GM19328 (cell line): ENCODE results near the gene RAD50.
A peak's percentile ranks its signal among the peaks of the same experiment; 100 is the strongest.

Source experiments
- ATAC-seq: cut with Tn5 transposase; IDR thresholded peaks from one replicate; pipeline ENCODE4 v1.9.1; 2021; ENCODE audit warnings: mild to moderate bottlenecking, moderate library complexity; ENCODE audit not compliant: unreplicated experiment

The RAD50 gene

DNA sequence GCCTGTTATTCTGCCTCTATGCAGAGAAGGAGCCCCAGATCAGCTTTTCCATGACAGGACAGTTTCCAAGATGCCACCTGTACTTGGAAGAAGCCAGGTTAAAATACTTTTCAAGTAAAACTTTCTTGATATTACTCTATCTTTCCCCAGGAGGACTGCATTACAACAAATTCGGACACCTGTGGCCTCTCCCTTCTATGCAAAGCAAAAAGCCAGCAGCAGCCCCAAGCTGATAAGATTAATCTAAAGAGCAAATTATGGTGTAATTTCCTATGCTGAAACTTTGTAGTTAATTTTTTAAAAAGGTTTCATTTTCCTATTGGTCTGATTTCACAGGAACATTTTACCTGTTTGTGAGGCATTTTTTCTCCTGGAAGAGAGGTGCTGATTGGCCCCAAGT, 116.7 kb downstream of the RAD50 start:
- ATAC-seq, result no peak

DNA sequence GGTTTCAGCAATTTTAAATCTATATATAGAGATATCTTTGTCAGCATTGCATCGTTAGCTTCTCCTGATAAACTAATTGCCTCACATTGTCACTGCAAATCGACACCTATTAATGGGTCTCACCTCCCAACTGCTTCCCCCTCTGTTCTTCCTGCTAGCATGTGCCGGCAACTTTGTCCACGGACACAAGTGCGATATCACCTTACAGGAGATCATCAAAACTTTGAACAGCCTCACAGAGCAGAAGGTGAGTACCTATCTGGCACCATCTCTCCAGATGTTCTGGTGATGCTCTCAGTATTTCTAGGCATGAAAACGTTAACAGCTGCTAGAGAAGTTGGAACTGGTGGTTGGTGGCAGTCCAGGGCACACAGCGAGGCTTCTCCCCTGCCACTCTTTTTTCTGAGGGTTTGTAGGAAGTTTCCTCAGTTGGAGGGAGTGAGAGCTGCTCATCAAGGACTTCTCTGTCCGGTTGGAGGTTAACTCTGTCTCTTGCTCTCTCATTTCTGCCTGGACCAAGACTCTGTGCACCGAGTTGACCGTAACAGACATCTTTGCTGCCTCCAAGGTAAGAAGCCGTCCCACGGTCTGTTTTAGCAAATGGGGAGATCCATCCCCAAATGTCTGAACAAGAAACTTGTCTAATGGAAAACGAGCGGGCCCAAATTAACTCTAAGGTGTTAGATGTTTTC, 117.3 kb downstream of the RAD50 start, which contains the start of gene IL4:
TSS of gene IL4 (plus strand) at position 51 of the 692 bp plus-strand sequence. CDS start at position 113, 62 bp downstream.
- ATAC-seq, result no peak

DNA sequence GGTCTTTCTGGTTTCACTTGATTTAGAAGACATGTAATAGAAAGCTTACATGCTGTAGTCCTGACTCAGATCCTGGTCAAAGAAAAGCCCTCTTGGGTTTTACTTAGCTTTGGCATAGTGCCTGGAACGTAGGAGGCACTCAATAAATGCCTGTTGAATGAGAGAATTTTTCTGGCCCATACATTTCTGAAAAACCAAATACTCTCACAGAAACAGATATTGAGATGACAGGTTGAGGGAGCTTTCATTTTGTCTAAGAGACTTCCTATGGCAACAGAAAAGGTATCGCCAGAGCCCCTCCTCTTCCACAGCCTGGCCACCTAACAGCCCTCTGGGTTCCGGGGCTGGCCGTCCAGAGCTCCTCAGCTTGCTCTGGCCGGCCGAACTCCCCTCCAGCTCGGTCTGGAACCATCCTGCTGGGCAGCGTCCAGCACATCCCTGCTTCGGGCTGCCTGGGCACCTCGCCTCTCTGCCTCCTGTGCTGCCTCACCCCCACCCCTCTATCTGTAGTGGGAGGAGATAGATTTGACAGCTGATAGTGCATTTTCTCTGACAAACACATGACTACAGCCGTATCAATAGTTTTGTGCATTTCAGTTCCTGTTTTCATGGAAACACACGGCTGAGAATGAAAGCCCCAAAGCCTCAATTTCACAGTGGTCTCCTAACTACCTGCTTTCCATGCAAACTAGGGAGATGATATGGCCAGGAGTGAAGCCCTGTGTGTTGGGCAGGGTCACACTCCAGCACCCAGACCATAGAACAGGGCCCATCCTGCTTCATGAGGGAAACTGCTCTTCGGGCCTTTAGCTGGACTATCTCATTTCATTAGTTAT, 118.1 kb downstream of the RAD50 start:
- ATAC-seq, result peak; percentile 72

DNA sequence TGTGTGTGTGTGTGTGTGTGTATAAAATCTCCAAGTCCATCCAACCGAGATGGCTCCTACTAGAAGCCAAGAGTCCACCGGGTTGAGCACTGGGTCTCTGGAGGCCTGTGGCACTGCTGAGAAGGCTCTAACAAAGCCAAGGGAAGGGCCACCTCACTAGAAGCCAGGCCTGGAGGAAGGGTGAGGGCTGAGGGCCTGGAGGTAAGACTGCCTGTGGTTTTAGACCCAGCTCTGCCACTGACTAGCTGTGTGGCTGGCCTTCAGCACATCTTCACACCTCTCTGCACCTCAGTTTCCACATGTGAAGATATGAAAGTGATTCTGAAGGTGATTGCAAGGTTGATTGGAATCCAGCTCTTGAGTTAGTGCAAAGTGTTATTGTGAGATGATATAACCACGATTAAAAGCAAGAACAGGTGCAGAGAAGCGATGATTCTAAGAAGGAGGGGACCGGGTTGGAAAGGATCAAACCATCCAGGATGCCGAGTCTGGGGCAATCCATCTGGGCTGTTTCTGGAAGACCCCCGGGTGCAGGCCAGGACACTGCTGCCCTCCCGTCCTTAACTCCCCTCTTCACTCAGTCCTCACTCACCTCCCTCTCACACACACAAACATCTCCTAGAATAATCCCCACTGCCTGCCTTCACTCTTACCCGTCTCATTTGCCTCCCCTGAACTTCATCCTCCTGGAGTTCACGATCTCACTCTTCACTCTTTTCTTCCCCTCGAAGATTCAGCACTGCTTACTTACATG, 119.3 kb downstream of the RAD50 start:
- ATAC-seq, result no peak

DNA sequence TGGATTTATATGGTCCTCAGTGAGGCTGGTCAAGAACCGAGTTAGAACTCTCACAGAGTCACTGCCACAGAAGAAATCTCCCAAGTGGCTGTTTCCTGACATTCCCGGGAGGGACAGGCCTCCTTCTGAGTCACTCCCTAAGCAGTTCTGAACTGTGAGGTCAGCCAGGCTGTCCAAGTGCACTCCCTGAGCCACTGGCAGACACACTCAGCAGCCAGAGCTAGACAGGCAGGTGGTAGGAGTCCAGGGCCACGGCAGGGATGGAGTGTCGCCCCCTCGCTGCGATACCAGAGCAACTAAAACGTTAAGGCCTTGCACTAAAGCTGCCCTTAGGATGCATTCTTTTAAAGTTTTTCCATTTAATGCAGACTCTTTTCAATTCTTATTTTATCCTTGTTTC, 120.4 kb downstream of the RAD50 start:
- ATAC-seq, result no peak

DNA sequence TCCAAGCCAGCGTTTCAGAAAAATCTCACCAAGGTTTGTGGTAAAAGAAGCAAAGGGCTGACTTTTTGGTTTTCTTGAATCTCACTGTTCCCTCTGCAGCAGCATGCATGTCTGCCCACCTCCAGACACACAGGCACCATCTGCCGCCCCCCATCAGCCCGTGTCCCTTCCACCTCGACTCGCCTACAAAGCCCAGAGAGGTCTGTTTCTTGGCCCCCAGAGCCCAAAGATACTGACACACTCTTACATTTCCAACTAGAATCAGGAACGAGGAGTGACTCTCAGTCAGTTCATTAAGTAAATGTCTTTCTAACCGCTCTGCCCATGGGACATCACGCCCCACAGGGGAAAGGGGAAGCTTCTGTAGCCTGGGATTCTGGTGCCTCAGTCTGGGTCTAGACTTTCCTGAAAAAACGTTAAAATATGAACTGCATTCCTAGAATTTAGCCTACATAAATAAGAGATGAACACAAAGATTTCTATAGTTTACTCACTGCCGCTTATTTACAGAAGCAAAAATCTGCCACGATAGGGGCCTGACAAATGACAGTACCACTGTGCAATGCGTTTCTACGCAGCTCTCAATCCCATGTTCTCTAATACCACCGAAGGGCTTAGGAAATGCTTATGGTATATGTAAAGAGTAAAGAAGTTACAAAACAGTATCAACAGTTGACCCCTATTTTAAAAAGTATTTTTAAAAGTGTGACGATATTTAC, 121.1 kb downstream of the RAD50 start:
- ATAC-seq, result no peak

DNA sequence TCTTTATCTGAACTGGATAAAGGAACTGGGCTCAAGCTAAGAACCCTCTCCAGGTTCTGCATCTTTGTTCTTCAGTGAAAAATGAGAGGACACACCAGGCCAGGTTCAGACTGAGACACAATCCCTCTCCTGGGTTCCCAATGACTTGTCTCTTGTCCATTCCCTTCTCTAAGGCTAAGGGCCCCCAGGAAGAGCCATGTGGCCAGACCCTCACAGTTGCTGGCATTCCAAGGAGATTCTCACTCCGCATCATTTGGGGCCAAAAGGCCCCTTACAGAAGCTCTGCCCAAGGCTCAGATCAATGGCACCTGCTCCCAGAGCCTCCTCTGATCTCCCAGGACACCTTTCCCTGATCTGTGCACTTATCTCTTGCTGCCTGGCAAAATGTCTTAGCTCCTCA, 122.0 kb downstream of the RAD50 start:
- ATAC-seq, result no peak

DNA sequence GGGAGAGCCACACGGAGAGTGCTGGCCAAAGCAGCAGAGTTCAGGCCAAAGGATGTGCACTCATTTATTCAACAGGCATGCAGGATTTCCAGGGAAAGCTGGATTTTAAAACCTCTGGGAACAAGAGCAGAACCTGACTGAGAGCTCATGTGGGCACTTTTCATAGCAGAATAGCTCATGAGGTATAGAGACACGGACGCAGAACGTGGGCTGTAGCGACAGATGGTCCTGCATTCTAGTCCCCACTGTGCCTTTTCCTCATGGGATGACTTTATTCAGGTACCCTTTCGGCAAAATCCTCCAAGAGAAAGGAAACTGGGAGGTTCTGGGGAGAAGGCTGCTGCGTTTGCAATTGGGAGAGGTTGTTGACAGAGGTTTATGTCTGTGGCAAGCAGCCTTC, 122.4 kb downstream of the RAD50 start:
- ATAC-seq, result no peak

DNA sequence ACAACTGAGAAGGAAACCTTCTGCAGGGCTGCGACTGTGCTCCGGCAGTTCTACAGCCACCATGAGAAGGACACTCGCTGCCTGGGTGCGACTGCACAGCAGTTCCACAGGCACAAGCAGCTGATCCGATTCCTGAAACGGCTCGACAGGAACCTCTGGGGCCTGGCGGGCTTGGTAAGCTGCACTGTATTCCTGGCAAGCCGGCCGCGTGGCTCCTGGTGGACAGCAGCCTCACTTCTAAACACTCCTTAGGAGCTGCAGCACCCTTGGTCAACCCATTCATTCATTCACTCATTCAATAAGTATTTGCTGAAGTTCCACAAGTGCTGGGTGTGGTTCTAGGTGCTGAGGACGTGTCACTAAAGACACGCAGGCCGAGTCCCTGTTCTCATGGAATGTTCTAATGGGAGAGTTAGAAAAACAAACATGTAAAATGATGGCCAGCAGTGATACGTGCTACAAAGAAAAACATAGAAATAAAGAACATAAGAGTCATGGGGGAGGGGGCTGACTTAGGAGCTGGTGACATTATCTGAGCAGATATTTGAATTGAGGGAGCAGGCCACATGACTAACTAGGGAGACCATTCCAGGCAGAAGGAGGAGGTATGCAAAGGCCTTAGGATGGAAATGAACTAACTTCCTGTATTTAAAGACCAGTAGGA, 123.1 kb downstream of the RAD50 start:
- ATAC-seq, result no peak

DNA sequence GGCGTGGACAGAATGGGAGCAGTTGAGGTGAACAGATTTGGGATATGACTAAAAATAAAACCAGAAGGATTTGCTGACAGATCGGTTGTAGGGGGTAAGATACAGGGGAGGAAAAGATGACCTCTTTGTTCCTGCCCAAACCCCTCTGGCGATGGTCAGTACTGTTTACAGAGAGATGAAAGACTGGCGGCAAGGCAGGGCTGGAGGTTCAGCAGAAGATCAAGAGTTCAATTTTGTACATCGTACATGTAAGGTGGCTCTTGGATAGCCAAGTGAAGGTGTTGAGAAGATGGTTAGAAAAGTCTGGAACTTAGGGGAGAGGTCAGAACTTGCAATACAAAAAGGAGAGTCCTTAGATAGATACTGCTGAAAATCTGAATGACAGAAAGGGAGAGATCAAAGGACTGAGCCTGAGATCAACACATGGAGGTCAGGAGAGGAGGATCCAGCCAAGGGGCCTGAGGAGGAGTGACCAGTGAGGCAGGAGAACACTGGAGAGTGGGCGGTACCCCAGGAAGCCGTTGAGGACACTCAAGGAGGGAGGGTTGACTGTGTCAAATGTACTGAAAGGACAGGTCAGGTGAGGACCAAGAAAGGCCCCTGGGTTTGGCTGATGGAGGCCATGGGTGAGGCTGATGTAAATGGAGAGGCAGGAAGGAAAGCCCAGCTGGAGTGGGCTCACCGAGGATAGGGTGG, 124.2 kb downstream of the RAD50 start:
- ATAC-seq, result no peak

DNA sequence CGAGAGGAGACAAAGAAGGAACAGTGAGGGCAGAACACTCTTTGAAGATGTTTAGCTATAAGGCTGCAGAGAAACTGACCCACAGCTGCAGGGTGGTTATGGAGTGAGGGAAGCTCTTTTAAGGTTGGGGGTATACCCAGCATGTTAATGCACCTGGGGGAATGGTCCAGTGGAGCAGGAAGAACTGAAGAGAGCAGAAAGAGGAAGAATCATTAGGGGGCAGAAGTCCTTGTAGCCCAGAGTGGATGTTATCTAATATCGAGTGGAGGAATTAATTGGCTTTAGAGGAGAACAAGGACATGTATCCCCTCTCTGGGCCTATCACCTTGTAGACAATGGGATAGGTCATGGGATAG, 124.7 kb downstream of the RAD50 start:
- ATAC-seq, result no peak

DNA sequence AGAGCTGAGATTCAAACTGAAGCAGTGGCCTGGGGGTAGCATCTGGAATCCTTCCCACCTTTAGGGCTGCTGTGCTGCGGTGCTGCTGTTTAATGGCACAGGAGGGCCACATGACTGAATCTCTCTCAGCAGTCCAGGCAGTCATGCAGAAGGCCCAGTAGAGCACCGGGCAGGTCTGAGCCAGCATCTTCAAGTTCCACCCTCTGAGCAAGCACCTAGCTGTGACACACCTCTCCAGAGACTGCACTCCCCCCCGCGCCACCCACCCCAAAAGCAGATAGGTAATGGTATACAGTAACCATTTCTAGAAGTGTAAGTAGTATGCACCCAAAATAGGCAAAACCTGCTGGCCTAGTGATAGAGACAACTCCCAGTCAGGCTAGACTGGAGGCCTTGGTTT, 125.2 kb downstream of the RAD50 start:
- ATAC-seq, result no peak

DNA sequence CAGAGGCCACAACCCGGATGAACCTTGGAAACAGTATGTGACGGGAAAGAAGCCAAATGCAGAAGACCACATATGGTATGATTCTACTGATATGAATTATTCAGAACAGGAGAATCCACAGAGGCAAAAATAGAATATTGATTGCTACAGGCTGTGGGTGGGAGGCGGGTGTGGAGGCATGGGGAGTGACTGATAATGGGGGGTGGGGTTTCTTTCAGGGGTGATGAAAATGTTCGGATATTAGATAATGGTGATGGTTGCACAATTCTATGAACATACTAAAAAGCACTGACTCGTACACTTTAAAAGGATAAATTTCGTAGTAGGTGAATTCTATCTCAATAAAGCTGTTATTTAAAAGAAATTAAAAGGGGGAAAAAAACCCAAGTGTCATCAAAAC, 127.7 kb downstream of the RAD50 start:
- no peak for ATAC-seq

DNA sequence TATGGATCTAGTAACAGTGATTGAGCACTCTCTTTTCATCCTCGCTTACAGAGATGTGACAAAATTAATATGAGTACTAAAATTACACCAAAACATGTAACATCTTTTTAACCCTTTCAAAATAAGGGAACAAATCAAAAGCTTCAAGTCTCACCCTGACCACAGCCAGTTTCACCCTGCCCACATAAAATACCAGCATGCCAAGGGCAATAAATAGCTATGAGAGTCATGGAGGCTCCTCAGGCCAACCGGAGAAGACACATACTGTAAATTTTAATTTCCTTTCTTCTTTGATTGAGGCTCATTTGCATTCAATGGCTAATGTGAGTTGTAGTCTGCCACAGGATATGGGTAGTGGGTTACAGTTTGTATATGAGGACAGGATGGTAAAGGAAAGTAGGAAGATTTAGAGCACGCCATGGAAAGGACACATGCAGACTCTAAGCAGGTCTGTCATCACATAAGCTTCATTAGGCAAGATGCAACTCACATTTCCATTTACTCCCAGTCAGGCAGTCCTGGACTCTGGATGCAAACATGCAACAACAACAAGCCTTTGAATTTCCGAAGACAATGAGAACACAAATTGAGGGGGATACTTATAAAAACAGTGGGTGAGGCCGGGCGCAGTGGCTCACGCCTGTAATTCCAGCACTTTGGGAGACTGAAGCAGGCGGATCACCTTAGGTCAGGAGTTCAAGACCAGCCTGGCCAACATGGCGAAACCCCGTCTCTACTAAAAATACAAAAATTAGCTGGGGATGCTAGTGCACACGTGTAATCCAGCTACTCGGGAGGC, 128.3 kb downstream of the RAD50 start:
- no peak for ATAC-seq

DNA sequence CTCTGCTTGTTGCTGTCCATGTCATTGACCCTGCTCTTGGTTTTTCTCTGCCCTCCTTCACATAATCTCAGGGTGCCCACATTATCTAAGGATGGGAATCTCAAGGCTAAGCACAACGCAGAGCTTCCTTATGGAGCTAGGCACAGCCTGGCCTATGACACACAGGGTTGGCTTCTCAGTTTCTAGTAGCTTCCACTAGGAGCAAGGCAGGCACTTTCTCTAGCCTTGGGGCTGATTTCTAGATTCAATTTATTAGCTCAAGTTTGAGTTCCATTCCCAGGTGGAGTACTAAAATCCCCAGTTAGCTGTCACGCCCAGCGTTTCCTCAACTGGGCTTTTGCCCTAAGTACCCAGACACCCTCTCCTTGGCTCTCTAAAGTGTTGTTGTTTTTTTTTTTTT, 129.4 kb downstream of the RAD50 start:
- no peak for ATAC-seq

DNA sequence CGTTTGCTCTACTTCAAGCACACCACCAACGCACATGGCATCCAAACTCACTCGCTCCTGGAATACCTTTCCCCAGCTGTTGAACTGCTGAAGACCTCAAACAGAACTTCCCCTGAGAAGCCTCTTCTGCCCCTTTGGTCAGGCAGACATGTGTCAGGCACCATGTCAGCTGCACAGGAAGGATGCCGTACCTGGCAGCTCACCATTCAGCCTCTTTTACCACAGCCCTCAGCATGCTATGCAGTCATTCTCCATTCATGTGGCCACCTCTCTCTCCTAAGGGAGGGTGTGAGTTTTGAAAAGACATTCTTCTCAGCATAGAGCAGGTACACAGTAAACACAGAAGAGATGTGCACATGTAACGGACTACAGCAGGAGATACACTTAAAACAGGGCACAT, 131.2 kb downstream of the RAD50 start:
- ATAC-seq, result no peak

DNA sequence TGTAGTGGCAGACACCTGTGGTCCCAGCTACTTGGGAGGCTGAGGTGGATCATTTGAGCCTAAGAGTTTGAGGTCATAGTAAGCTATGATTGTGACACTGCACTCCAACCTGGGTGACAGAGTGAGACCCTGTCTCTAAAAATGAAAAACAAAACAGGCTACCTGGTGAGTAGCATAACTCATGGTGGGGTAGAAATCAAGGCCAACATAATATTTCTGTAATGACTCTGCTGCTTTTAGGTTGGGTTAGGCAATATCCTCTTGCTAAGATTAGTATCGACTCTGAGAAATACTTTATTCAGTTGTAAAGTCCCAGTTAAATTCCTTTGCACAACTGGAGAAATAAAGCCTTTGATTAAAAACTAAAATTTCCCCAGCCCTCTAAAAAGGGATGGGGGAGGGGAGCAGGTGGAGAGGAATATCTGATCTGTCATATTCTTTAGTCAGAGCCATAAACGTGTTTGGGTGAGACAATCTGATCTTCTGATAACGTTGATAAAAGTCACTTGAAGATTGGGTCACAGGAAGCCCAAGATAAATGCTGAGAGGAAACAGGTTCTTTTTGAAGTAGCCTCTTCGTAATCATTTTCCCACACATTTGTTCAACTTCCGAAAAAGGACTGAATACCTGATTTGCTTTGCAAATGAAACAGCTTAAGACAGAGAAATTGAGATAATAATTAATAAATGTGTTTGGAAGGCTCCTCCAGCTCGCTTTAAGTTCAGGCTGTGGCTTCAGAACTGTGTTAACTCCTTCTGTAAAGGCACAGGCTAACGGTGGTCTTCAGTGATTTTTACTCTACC, 132.0 kb downstream of the RAD50 start:
- ATAC-seq, result no peak

DNA sequence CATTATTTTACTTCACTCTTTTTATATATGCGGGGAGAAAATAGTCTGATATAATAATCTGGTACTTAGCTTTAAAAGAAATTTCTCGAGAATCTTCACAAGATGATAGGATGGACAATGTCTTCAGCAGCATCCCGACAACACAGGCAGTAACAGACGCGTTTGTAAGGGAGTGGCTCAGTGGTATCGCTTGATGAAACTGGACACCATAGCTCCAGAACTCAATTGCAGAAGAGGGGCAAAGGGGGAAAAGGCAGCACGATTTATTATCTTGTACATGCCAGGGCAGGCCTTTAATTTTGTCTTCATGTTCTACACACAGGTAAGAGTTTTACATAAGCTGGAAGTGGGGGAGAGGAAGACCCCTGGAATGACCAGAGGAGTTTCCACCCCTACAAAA, 132.7 kb downstream of the RAD50 start:
- no peak for ATAC-seq
